Smooth muscle cell (in vitro differentiated cells): ENCODE measurements around the gene PRDX6. TPM values are rescaled to one million over a fixed set of nuclear protein-coding genes. Genes with fewer than 3 reads are reported as not detected.

Experiments
- DNase-seq: peaks from one replicate; lab custom pipeline; 2025; ENCODE audit not compliant: unreplicated experiment; lab: John Stamatoyannopoulos, UW
- H2AFZ ChIP-seq: fragments of 200-600 bp; sonication (generic); 2 replicates; pipeline ENCODE4 v1.6.0; 2016; ENCODE audit warnings: antibody characterized with exemption, low read depth, mild to moderate bottlenecking
- H3F3A ChIP-seq: fragments of 200-600 bp; sonication (generic); 2 replicates; pipeline ENCODE4 v1.6.0; 2017; ENCODE audit warnings: antibody characterized with exemption, low read depth
- H3K27ac ChIP-seq: fragments of 200-600 bp; sonication (generic); 2 replicates; pipeline ENCODE4 v1.5.1; 2016; ENCODE audit warnings: low read depth, mild to moderate bottlenecking
- H3K27me3 ChIP-seq: fragments of 200-600 bp; sonication (generic); 2 replicates; pipeline ENCODE4 v1.6.1; 2016; ENCODE audit warnings: low read depth, mild to moderate bottlenecking
- H3K36me3 ChIP-seq: fragments of 200-600 bp; sonication (generic); 2 replicates; pipeline ENCODE4 v1.5.1; 2016; ENCODE audit warnings: low read depth
- H3K4me1 ChIP-seq: fragments of 200-600 bp; sonication (generic); 2 replicates; pipeline ENCODE4 v1.5.1; 2016; ENCODE audit warnings: low read depth
- H3K4me2 ChIP-seq: fragments of 200-600 bp; sonication (generic); 2 replicates; pipeline ENCODE4 v1.6.0; 2016; ENCODE audit warnings: mild to moderate bottlenecking
- H3K4me3 ChIP-seq: fragments of 200-600 bp; sonication (generic); 2 replicates; pipeline ENCODE4 v1.5.1; 2016; ENCODE audit warnings: mild to moderate bottlenecking
- H3K79me2 ChIP-seq: fragments of 200-600 bp; sonication (generic); 2 replicates; pipeline ENCODE4 v1.6.0; 2016; ENCODE audit warnings: low read depth, mild to moderate bottlenecking
- H3K9ac ChIP-seq: fragments of 200-600 bp; sonication (generic); 2 replicates; pipeline ENCODE4 v1.6.0; 2016; ENCODE audit warnings: low read depth
- H3K9me3 ChIP-seq: fragments of 200-600 bp; sonication (generic); replicated peaks from 2 replicates; pipeline ENCODE4 v1.5.1; 2016; ENCODE audit warnings: low read depth
- H4K20me1 ChIP-seq: fragments of 200-600 bp; sonication (generic); 2 replicates; pipeline ENCODE4 v1.6.0; 2016; ENCODE audit warnings: low read depth
- WGBS: methylation state at CpG from one replicate; pipeline ENCODE4 v1.1.7; 2016; ENCODE audit warnings: low lambda C conversion rate; 5-methylcytosine and 5-hydroxymethylcytosine counted together
- polyA plus RNA-seq: library from polyadenylated mRNA; unstranded; fragments of >200 nt; fragmentation: Nextera tagmentation; extraction: Ambion mirVana; gene quantifications from 2 replicates; pipeline ENCODE4 v1.2.1, GENCODE V29; 2016
- total RNA-seq: library from RNA; depleted of rRNA; stranded (reverse); fragments of >200 nt; gene quantifications from 2 replicates; pipeline ENCODE4 v1.2.3, GENCODE V29; 2014
- TF ChIP-seq, protein P1 (sequence below): fragments of 200-600 bp; sonication (generic); IDR thresholded peaks from 2 replicates; pipeline ENCODE4 v1.5.1; 2017; ENCODE audit warnings: borderline replicate concordance, mild to moderate bottlenecking, antibody characterized with exemption; ENCODE audit not compliant: insufficient read depth, poor library complexity, severe bottlenecking

The PRDX6 gene
- total RNA-seq (657 and 689 TPM in 2 replicates), polyA plus RNA-seq (484 and 526 TPM in 2 replicates)

- Histone ChIP-seq H3K36me3 (peaks cover 10% of the 10 kb centered on the region), H3K9me3 (no peaks in the 10 kb centered on the region), H3K9ac (peak within 1 kb of the TSS; percentile 89), H3K27me3 (no peaks in the 10 kb centered on the region), H3K4me3 (peak within 1 kb of the TSS; percentile 74), H2AFZ (peak within 1 kb of the TSS; percentile 71), H3K27ac (peak within 1 kb of the TSS; percentile 94), H3K4me2 (peak within 1 kb of the TSS; percentile 92), H3K79me2 (peaks cover 59% of the 10 kb centered on the region), H4K20me1 (peaks cover 45% of the 10 kb centered on the region), H3F3A (peaks cover 16% of the 10 kb centered on the region), H3K4me1 (peaks cover 44% of the 10 kb centered on the region)
- no peak for DNase-seq
- WGBS, result 1% methylated on average over 44 of the region's 69 CpGs
- TF ChIP-seq, protein P1, sequence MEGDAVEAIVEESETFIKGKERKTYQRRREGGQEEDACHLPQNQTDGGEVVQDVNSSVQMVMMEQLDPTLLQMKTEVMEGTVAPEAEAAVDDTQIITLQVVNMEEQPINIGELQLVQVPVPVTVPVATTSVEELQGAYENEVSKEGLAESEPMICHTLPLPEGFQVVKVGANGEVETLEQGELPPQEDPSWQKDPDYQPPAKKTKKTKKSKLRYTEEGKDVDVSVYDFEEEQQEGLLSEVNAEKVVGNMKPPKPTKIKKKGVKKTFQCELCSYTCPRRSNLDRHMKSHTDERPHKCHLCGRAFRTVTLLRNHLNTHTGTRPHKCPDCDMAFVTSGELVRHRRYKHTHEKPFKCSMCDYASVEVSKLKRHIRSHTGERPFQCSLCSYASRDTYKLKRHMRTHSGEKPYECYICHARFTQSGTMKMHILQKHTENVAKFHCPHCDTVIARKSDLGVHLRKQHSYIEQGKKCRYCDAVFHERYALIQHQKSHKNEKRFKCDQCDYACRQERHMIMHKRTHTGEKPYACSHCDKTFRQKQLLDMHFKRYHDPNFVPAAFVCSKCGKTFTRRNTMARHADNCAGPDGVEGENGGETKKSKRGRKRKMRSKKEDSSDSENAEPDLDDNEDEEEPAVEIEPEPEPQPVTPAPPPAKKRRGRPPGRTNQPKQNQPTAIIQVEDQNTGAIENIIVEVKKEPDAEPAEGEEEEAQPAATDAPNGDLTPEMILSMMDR, result no peak
Measured at GRCh38 chr1:173477286-173478093, at the start of gene PRDX6. Gene PRDX6 (plus strand): TSS chr1:173477335. CDS start chr1:173477398, 63 bp downstream.

DNA sequence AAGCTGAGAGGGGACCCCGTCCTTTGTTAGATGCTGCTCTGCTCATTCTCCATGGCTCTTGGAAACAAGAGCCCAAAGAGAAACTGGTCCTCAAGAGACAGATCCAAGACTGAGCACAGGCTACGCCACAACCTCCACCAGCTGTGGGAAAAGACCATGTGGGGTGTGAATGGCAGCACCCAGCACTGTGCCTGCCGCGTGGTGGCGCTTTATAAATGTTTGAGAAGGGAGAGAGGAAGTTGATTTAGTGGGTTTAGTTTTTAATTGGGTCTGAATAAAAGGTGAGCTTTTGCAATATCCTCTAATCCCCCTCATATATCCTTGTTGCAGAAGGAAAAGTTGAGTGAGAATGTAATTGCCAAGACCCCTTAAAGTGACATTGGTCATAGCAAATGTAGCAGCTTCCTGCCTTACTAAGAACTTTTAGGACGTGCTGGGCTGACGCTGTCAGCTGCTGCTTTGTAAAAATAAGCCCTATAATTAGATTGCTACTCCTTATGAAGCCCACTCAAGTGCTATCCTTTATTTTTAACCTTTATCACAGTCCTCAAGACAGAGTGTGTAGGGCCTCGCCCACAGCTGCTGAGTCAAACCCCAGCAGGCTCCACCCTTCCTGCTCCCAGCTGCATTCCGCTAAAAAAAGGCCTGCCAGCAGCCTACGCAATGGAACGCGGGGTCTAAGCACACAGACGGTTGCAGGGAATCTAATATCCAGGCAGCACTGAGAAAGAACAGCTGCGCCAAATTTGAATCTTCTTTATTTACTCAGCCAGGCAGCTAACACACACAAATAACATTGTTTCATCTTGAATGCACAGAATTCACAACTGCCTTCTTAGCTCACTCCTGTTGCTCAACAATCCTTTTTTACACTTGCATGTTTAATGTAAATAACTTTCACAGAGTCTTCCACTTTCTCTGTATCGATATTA is 47.4 kb upstream of the PRDX6 start:
- peak overlapping the region; percentile 61 for H3K27ac ChIP-seq
- DNase-seq, result peak; percentile 24
- H3K27me3 ChIP-seq, result no peaks in the 10 kb centered on the region
- peaks cover 4% of the 10 kb centered on the region for H3F3A ChIP-seq
- H2AFZ ChIP-seq, result peak overlapping the region; percentile 15
- H3K9ac ChIP-seq, result no peak overlapping the region
- TF ChIP-seq, protein P1, result peak; percentile 55
- no peaks in the 10 kb centered on the region for H3K36me3 ChIP-seq
- no peaks in the 10 kb centered on the region for H3K79me2 ChIP-seq
- 14% methylated on average over 15 of the region's 15 CpGs for WGBS
- peaks cover 21% of the 10 kb centered on the region for H3K4me1 ChIP-seq
- H4K20me1 ChIP-seq, result no peaks in the 10 kb centered on the region
- peak overlapping the region; percentile 80 for H3K4me2 ChIP-seq
- H3K4me3 ChIP-seq, result peak overlapping the region; percentile 13
- H3K9me3 ChIP-seq, result no peaks in the 10 kb centered on the region

DNA sequence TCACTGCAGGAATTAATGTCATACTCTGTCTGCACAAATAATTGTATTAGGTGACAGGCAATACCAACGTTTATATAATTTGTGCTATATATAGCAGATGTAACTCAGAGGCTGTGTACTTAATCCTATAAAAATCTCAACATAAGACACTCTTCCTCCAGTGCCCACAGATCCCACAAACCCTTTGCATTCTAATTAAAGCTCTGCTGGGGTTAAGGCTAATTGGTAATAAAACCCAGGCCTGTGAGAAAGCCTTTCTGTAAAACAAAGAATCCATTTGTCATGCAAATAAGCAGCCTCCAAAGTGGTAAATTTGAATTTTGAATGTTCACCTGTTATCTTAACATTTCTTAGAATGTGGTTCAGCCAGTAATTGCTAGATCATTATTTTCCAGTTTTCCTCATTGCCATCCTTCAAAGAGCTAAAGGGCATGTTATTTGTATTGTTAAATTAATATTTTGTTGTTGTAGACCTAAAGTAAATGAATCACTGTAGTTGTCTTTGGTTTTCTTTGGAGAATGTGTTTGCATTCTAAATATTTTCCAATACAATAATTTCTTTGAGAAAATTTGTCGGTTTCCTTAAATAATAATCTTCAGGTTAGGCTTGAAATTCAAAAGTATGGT is 46.3 kb upstream of the PRDX6 start:
- Histone ChIP-seq H3K79me2 (no peaks in the 10 kb centered on the region), H3K27ac (peak overlapping the region; percentile 61), H3K4me2 (peak overlapping the region; percentile 80), H3K9me3 (no peaks in the 10 kb centered on the region), H3F3A (peaks cover 4% of the 10 kb centered on the region), H2AFZ (no peak overlapping the region), H3K4me1 (peaks cover 21% of the 10 kb centered on the region), H3K4me3 (no peak overlapping the region), H3K27me3 (no peaks in the 10 kb centered on the region), H4K20me1 (no peaks in the 10 kb centered on the region), H3K36me3 (no peaks in the 10 kb centered on the region), H3K9ac (no peak overlapping the region)
- TF ChIP-seq, protein P1, result no peak
- no peak for DNase-seq
- WGBS, result 2% methylated on average over 2 of the region's 2 CpGs
